NCI-H226 (cell line): ENCODE results near the gene IRGC.

Experiments used
- DNase-seq: peaks from one replicate; pipeline ENCODE4 v3.0.0-alpha.2; 2015

IRGC gene

DNA sequence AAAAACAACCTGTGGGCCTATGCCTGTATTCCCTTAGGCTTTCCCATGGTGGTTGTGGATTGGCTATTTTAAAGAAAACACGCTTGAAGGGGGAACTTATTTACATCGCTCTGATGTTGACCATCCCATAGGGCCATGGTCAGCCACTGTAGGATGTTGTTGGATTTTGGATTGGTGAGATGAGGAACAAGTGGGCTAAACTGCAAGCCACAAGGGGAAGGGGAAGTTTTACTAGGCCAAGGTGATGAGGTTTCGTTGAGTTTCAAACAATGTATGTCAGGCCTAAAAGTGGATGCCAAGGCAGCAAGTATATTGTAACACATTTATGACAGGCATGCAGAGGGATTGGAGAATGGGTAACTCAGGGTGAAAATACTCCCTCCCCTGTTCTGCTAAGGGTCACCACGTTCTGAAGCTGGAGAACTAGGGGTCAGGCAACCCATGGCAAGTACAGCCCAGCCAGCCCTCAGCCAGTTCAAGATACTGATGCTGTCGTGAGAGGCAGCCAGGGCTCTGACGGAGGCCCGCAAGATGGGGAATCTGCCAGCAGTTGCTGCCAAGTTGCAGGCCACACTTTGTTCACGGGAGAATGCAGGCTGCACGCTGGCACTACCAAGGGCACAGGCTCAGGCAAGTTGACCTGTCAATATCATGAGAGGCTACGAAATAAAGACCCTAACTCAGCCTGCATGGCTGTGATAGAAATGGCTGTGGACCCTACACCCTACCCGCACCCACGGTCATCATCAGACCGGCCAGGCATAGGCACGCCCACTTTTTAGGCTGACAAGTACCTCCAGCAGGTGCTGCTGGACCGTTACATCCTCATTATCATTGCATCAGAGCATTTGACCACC lies 11.1 kb downstream of the IRGC start:
- DNase-seq = no peak

- DNase-seq = no peak
These were observed 11.6 kb downstream of the IRGC start for GRCh38 chr19:43727593-43727853.

GRCh38 chr19:43729919-43730318 lies 14.0 kb downstream of the IRGC start:
- DNase-seq = no peak

GRCh38 chr19:43731346-43731745 lies 15.5 kb downstream of the IRGC start:
- DNase-seq = no peak

- no peak for DNase-seq
These were observed 16.0 kb downstream of the IRGC start for GRCh38 chr19:43731846-43732245.

DNA sequence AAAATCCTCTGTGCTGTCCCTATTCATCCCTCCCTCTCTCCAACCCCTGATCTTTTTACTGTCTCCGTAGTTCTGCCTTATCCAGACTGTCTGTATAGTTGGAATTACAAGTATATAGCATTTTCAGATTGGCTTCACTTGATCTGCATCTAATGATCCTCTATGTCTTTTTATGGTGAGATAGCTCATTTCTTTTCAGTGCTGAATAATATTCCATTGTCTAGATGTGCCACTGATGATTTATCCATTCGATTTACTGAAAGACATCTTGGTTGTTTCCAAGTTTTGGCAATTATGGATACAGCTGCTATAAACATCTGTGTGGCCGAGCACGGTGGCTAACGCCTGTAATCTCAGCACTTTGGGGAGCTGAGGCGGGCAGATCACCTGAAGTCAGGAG lies 19.1 kb downstream of the IRGC start:
- DNase-seq = no peak

DNA sequence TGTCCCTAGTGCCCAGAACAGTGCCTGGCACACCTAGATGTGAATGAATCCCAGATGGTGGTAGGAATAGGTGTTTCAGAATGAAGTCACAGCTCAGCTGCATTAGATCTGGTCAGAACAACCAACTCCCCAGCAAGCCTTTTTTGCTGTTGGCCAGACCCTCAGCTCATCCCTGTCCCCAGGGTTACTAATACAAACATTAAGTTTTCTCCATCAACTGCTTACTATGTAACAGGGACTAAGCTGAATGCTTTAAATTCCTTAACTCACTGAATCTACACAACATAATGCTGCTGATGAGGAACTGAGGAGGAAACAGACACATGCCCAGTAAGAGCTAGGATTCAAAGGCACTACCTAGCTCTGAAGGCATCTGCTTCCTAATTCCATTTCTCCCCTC lies 20.1 kb downstream of the IRGC start:
- DNase-seq = no peak

- DNase-seq = no peak
These were observed 22.9 kb downstream of the IRGC start for GRCh38 chr19:43738780-43739211.

DNA sequence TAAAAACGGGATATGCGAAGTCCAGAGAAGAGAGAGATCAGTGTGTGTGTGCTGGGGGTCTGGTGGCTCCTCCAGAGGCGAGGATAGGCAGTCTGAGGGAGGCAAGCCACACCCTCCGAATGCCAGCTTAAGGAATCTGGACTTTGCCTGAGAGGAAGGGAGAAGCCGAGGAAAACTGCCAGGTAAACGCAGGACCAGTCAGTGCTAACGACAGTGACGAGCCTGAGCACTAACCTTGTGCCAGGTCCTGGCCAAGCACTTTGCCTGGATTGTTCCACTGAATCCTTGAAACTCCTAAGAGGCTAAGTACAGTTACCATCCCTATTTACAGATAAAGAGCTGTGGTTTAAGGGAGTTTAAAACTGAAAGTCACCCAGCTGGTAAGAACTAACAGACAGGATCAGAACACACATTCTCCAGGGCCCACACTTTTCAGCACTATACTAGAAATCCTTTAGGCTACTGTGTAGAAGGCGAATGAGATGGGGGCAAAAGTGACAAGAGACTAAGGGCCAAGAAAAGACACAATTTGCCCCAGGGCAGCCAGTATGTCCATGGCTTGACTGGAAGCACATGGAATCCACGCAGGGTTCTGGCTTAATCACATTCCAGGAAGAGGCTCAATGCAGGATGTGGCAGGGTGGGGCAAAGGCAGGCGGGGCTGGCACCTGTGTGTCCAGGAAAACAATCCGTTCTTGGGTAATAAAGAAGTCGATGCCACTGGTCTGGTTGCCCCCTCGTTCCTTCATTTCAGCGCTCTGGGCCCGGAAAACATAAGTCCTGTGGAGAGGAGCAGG lies 23.8 kb downstream of the IRGC start:
- peak; percentile 43 for DNase-seq

DNA sequence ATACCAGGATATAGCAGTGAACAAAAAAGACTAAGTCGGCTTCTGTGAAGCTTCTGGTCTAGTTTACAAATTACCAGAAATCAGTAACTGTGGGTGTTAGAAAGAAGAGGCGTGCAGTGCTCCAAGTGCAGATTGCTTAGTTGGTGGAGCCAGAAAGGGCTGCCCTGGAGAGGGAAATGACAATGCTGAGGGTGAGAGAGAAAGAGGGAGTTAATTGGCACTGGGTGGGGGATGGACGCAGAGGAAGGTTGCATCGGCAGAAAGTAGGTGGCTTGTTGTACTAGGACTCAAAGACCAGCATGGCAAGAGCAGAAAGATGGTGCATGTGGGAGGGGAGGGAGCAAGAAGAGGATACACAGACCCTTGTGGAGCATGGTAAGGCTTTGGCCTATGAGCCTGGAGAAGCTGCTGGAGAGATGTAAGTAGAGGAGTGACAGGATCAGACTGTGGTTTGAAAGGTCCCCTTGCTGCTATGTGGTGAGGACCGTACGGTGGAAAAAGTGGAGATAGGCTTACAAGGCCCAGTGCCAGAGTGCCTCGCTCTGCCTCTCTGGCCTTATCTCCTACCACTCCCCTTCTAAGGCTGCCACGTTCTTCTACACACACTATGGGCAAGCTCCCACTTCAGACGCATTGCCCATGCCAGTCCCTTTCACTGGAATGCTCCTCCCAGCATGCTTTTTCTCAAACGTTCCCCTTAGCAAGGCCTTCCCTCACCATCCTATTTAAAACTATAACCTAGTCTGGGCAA lies 25.4 kb downstream of the IRGC start:
- no peak for DNase-seq

DNA sequence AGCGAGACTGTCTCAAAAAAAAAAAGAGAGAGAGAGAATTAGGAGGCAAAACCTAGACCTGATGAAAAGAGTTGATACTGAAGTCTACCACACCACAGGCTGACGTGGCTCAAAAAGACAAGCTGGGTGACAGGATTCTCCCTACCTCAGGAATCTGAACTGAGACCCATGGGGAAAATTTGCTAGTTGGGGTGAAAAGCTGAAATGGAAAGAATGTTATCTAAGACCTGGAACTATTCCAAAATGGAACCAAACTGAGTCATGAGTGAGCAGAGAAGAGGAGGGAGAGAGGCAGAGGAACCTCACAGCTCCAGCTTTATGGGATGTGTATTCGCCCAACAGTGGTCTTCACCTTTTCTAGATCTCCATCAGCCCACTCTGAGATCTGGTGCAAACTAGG lies 27.2 kb downstream of the IRGC start:
- DNase-seq = peak; percentile 84

- DNase-seq = no peak
These were observed 31.8 kb downstream of the IRGC start for GRCh38 chr19:43747557-43748204.

GRCh38 chr19:43748205-43748594 lies 32.3 kb downstream of the IRGC start:
- DNase-seq = no peak

- no peak for DNase-seq
These were observed 32.8 kb downstream of the IRGC start for GRCh38 chr19:43748685-43749084.

DNA sequence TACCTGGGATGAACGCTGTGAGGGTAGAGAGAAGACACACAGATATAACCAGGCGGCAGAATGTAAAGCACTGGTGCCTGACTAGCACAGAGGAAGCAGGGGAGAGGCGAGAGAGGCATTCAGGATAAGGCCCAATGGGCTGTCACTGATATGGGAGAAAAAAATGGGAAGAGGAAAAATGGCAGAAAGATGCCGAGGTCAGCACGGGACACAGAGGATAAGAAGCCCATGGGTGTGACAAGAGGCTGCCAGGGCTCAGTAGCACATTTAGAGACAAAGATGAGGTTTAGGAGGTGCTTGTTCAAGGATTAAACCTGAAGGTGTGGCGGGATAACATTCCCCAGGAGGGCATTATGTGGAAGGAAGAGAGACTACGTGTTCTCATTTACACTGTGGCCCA lies 33.3 kb downstream of the IRGC start:
- no peak for DNase-seq

DNA sequence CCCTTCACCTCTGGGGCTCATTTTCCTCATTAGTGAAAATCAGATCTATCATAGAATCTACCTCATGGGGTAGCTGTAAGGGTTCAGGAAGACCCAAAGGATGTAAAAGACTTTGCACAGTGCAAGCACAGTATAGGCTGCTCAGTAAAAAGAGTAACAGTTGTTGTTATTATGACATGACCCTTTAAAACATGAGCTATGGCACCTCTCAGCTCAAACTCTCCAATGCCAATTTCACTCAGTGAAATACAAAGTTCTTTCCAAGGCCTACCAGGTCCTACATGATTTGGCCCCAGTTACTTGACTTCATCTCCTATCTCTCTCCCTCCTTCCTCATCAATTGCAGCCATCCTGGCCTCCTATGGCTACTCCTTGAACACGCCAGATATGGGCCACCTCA lies 34.0 kb downstream of the IRGC start:
- no peak for DNase-seq

- DNase-seq = no peak
These were observed 35.8 kb downstream of the IRGC start for GRCh38 chr19:43751466-43752220.

GRCh38 chr19:43752287-43752875 lies 36.5 kb downstream of the IRGC start:
- no peak for DNase-seq

DNA sequence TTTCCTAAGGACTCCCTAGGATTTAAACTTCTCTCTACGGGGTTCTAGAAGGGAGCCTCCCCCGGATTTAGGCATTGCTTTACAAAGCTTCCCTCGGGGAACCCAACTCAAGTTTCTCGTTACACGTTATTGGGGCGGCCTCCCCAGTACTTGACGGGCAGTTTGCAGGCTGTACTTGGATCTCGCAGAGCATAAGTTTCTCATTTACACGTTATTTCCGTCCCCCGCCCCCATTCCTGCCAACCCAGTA lies 38.3 kb downstream of the IRGC start:
- DNase-seq = no peak

DNA sequence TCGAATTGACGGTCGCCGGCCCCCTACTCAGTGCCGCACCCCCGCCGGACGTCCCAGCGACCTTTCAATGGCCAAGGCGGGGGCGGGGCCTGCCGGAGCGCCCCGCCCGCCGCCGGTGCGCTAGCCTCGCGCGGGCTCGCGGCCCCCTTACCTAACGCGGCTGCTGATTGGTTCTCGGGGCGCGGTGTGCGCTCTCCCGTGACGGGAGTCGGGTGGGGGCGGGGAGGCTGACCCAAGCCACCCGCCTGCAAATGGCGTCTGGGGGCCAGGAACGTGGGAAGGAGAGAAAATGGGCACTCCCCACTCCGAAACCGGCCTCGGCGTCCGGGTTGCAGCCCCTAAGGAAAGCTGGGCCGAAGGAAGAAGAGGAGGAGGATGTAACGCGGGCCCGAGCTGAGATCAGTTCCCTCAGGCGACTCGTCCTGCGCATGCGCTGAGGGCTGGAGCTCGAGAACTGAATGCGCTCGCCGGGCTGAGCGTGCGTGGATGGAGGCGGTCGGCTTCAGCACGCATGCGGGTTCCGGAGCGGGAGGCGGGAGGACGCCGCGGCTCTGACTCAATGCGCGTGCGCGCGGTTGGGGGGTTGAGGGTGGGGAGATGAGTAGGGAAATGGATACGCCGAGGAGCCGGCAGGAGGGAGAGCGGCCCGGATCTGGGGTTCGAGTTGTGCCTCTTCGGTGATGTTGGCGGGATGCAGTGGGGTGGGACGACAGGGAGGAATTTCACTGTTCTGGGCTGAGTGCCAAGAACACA lies 38.8 kb downstream of the IRGC start, which contains the start of gene SMG9:
SMG9 (minus strand) TSS at position 460 of the 753 bp plus-strand sequence. CDS start 4,221 bp downstream, outside the sequence.
- DNase-seq = peak; percentile 95

DNA sequence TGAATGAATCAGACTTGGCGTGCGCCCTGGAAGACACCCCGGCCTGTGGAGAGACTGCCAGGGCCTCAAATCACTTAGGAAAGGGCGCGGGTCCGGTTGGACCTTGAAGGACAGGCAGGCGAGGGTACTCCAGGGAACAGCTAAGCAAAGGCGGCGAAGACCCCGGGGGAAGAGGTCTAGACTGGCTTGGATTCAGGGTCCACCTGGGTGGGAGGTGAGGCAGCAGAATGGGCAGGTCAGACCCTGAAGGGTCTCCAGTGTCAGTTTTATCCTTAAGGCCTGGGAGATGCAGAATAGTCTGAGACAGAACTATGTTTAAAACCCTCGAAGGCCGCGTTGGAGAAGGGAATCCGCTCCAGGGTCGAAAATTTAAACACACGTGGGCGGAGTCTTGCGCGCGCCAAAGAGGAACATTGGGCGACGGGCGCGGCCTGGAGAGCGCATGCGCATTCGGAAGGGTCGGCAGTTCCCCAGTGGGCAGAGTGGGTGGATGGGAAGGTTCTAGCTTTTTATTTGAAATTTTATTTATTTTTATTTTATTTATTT lies 39.5 kb downstream of the IRGC start:
- peak; percentile 66 for DNase-seq
